ENCODE measurements around the gene RFX2.

DNA sequence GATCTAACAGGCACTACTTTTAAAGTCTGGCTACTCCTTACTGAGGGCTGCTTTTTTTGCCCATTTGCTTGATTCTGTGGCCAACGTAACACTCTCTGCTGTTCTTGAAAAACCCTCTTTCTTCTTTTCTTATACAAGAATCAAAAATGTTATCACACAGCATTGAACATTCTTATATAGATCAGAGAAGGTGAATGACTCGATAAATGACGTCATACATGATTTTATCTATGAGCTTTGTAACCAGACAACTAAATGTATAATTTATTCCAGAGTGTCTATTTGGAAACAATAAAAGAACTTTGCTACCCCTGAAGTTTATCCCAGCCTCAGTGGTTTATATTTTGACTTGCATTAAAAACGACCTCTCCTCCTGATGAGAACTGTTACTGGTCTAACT is 12.4 kb downstream of the RFX2 start:
- TF ChIP-seq, protein P1, sequence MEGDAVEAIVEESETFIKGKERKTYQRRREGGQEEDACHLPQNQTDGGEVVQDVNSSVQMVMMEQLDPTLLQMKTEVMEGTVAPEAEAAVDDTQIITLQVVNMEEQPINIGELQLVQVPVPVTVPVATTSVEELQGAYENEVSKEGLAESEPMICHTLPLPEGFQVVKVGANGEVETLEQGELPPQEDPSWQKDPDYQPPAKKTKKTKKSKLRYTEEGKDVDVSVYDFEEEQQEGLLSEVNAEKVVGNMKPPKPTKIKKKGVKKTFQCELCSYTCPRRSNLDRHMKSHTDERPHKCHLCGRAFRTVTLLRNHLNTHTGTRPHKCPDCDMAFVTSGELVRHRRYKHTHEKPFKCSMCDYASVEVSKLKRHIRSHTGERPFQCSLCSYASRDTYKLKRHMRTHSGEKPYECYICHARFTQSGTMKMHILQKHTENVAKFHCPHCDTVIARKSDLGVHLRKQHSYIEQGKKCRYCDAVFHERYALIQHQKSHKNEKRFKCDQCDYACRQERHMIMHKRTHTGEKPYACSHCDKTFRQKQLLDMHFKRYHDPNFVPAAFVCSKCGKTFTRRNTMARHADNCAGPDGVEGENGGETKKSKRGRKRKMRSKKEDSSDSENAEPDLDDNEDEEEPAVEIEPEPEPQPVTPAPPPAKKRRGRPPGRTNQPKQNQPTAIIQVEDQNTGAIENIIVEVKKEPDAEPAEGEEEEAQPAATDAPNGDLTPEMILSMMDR (conservative IDR thresholded peaks at IDR 0.05; ENCODE audit: low read depth, low read length), result no peak
- no peak for TF ChIP-seq EZH2 (IDR thresholded peaks at IDR 0.05; ENCODE audit: low read length, unreplicated experiment)

All from PC-3 (cell line).